ENCODE measurements around the gene CPNE7. TPM values are rescaled to one million over a fixed set of nuclear protein-coding genes. Genes with fewer than 3 reads are reported as not detected.

Gene CPNE7
- total RNA-seq, 4 donors from 2014 or later, result 0.44 to 1.1 TPM; not detected in 2

GRCh38 chr16:89549007-89549700 is 26.4 kb upstream of the CPNE7 start:
- Histone ChIP-seq H3K4me1 (no peaks in the 10 kb centered on the region), H3K36me3 (peaks cover 71 to 79% of the 10 kb centered on the region in 2 donors), H3K9me3 (no peaks in the 10 kb centered on the region), H3K4me3 (replicated peaks in 1 of 3) (no peak overlapping the region), H3K27ac (no peak overlapping the region), H3K27me3 (no peaks in the 10 kb centered on the region)
- TF ChIP-seq CTCF (IDR thresholded peaks at IDR 0.05) (no peak), POLR2A (IDR thresholded peaks at IDR 0.05) (no peak)
- DNase-seq, result no peak
- intact Hi-C loops (cut with DNase I), result no loop called here
- 88 to 93% methylated on average over 10 of the region's 10 CpGs for WGBS, 2 donors

DNA sequence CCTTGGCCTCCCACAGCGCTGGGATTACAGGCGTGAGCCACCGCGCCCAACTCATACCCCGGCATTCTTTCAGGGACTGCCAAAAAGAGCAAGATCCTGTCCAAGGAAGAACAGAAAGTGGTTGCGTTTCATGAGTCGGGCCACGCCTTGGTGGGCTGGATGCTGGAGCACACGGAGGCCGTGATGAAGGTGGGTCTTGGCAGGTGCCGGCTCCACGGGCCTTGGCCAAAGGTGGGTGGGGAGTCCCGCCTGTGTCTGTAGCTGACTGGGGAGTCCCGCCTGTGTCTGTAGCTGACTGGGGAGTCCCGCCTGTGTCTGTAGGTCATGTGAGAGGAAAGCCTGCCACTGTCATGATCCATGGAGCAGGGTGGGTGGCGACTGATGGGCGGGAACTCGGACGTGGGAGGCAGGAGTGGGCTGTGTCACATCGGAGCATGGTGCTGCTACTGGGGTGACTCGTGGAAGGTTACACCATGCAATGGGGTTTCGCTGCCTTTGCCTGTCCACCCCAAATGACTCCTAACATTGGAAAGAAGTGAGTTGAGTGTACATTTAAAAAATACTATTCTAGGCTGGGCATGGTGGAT is 25.0 kb upstream of the CPNE7 start:
- TF ChIP-seq CTCF (IDR thresholded peaks at IDR 0.05), result no peak
- TF ChIP-seq POLR2A (IDR thresholded peaks at IDR 0.05), result no peak
- Histone ChIP-seq H3K36me3 (peaks cover 72 to 83% of the 10 kb centered on the region in 2 donors), H3K27me3 (no peaks in the 10 kb centered on the region), H3K27ac (no peak overlapping the region), H3K4me3 (replicated peaks in 1 of 3) (no peak overlapping the region), H3K9me3 (no peaks in the 10 kb centered on the region), H3K4me1 (no peaks in the 10 kb centered on the region)
- WGBS, 2 donors, result 94 to 95% methylated on average over 21 to 22 of the region's 22 CpGs
- no peak for DNase-seq
- intact Hi-C loops (cut with DNase I), result loop anchor here (10.0 kb wide), 1 partner anchor 216 kb away; no protein-coding TSS in a partner anchor

GRCh38 chr16:89552329-89552728 is 23.2 kb upstream of the CPNE7 start:
- intact Hi-C loops (cut with DNase I), result loop anchor here (10.0 kb wide), 1 partner anchor 218 kb away; no protein-coding TSS in a partner anchor
- Histone ChIP-seq H3K27ac (no peak overlapping the region), H3K4me1 (no peaks in the 10 kb centered on the region), H3K4me3 (replicated peaks in 1 of 3) (no peak overlapping the region), H3K27me3 (no peaks in the 10 kb centered on the region), H3K36me3 (peaks cover 65 to 80% of the 10 kb centered on the region in 2 donors), H3K9me3 (no peaks in the 10 kb centered on the region)
- TF ChIP-seq CTCF (IDR thresholded peaks at IDR 0.05) (no peak), POLR2A (IDR thresholded peaks at IDR 0.05) (no peak)
- 95 to 96% methylated on average over 22 of the region's 22 CpGs for WGBS, 2 donors
- DNase-seq, result no peak

- H3K9me3 ChIP-seq, result no peaks in the 10 kb centered on the region
- no peak overlapping the region for H3K4me3 ChIP-seq (replicated peaks in 1 of 3)
- no peak overlapping the region for H3K27ac ChIP-seq
- no peaks in the 10 kb centered on the region for H3K4me1 ChIP-seq
- peaks cover 63 to 74% of the 10 kb centered on the region in 2 donors for H3K36me3 ChIP-seq
- no peaks in the 10 kb centered on the region for H3K27me3 ChIP-seq
- 97% methylated on average over 13 of the region's 13 CpGs for WGBS, 2 donors
- TF ChIP-seq CTCF (IDR thresholded peaks at IDR 0.05) (no peak), POLR2A (IDR thresholded peaks at IDR 0.05) (no peak)
- intact Hi-C loops (cut with DNase I), result loop anchor here (10.0 kb wide), 1 partner anchor 218 kb away; no protein-coding TSS in a partner anchor
- DNase-seq, result no peak
These were observed 22.6 kb upstream of the CPNE7 start for GRCh38 chr16:89552913-89553312.

DNA sequence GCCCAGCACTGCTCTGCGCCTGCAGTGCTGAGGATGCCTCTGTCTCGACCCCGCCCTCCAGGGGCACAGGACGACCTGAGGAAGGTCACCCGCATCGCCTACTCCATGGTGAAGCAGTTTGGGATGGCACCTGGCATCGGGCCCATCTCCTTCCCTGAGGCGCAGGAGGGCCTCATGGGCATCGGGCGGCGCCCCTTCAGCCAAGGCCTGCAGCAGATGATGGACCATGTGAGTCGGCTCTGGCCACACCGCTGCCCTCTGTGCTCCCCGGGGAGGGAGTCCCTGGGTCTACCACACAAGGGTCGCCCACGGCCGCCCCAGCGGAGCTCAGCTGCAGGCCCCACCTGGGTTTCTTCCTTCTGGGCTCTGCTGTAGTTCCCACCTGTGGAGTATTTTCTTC is 21.8 kb upstream of the CPNE7 start:
- H3K4me1 ChIP-seq, result no peaks in the 10 kb centered on the region
- intact Hi-C loops (cut with DNase I), result loop anchor here (10.0 kb wide), 1 partner anchor 219 kb away; no protein-coding TSS in a partner anchor
- no peaks in the 10 kb centered on the region for H3K27me3 ChIP-seq
- no peak overlapping the region for H3K27ac ChIP-seq
- TF ChIP-seq CTCF (IDR thresholded peaks at IDR 0.05), result no peak
- no peak for TF ChIP-seq POLR2A (IDR thresholded peaks at IDR 0.05)
- H3K9me3 ChIP-seq, result no peaks in the 10 kb centered on the region
- DNase-seq, result no peak
- H3K36me3 ChIP-seq, result peaks cover 55 to 66% of the 10 kb centered on the region in 2 donors
- WGBS, 2 donors, result 92 to 95% methylated on average over 6 to 7 of the region's 18 CpGs
- no peak overlapping the region for H3K4me3 ChIP-seq (replicated peaks in 1 of 3)
